Right kidney (tissue), 1 donor: ENCODE measurements around the gene APBA2.
"Not testable (repeated sequence)": the region's sequence is repeated elsewhere in the genome, so short reads cannot be mapped to it uniquely, and the experiment has no call there.

Experiments used
- DNase-seq: peaks from one replicate; pipeline ENCODE4 v3.0.0-alpha.2; 2016

Gene APBA2

DNA sequence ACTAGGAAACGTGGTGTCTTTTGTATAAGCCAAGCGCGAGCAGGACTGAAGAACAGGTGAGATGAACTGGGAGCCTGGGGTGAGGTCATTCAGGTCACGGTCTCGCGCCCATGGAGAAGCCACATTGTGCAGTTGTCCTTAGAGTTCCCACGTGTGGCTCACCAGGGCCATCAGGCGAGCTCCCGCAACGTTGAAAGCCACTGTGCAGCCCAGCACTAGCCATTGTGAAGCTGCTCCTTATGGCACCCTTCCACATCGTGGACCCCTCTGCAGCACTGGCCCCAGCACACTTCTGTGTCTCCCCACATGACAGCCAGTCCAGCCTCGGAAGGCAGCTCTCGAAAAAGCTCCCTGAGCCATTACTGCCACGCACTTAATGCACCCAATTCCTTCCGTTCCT, 7.6 kb upstream of the APBA2 start:
- DNase-seq: no peak

DNA sequence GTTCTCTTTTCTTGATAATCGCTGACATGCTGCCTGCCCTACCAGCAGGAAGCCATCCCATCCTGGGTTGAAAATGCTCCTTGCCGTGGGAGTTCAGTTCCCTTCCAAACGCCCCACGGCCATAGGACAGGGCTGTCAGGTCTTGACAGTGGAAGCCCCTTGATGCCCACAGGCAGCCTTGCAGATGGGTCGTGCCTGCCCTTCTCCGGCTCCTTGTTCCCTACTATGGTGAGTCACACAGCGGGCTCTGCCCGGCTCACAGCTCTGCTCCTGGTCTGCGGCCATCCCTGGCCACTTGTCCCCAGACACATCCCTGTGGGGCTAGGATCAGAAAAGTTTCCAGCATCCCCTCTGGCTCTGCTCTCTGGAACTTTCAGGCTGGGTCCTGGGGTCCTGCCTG, 6.2 kb upstream of the APBA2 start:
- no peak for DNase-seq

DNA sequence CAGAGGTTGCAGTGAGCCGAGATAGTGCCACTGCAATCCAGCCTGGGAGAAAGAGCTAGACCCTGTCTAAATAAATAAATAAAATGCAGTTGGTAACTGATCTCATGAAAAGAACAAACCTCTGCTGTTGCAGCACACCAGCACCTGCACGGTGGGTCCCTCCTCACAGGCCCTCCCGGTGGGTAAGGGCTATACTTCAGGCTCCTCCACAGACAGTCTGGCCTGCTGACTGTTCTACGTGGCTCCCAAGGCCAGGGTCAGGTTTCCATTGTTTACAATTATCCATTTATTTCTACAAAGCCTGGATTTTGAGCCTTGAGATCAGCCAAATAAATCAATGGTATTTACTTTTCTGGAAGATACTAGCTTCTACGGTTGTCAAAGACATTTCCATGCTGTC, 5.1 kb upstream of the APBA2 start:
- DNase-seq: no peak

DNA sequence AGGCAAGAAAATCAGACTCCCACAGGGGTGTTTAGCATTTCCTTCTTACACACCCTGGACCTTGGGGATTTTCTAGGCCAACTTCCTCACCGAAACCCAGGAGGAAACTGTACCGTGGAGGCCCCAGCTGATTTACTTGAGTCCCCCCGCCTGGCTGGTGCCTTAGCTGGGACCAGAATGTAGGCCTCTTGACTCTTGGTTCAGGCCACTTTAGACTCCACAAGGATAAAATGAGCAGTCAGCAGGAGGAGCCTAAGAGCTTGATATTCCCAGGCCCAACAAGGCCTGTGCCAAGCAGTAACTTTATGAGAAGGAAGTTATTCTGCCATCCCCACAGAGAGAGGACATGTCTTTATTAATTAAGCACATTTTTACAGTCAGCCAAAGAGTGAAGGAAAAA, 4.6 kb upstream of the APBA2 start:
- DNase-seq: no peak

DNA sequence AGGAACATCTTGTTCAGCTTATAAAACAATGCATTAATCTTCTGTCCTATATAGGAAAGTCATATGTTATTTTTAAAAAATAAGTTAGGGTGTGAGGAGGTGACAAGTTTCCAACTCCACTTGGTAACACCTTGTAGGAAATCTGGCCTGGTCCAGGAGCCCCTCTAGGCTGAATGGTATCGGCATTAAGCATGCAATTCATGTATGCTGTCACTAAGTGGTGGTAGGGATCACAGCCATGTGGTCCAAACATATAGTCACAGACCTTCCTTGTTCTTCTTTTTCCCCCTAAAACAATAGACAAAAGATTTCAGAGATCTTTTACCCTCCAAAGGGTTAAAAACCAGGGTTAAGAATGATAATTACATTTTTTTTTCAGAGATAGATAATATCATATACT, 4.2 kb upstream of the APBA2 start:
- DNase-seq: no peak

DNA sequence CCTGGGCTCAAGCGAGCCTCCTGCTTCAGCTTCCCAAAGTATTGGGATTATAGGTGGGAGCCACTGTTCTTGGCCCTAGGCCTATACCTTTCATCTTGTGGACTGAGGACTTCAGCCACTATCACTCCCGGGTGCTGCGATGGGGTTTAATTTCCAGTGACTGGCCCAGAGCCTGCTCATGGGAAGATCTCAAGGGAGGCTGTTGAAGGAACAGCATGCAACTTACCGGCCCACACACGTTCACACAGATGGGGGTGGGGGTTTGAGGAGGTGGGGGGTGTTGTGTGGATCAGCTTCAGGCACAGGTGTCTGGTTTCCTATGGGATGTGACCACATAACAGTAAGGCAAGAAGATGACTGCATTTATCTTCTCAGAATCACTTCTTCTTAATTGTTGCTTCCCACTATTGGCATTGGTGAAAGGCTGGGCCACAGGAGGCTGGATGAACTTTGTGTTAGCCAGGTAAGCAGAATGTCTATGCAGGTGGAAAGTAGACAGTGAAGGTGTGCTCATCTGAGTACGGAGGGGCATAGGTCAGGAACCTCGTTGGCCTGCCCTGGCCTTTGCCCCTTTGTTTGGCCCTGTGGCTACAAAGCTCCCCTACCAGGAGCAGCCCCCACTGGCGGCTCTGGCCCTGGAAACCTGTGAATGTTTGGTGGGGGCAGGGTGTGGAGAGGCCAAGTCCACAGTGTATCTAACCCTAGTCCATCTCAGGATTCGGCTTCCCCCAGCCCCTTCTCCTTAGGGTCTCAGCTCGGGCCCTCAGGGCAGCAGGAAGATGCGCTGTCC, 1.4 kb upstream of the APBA2 start:
- DNase-seq: no peak

DNA sequence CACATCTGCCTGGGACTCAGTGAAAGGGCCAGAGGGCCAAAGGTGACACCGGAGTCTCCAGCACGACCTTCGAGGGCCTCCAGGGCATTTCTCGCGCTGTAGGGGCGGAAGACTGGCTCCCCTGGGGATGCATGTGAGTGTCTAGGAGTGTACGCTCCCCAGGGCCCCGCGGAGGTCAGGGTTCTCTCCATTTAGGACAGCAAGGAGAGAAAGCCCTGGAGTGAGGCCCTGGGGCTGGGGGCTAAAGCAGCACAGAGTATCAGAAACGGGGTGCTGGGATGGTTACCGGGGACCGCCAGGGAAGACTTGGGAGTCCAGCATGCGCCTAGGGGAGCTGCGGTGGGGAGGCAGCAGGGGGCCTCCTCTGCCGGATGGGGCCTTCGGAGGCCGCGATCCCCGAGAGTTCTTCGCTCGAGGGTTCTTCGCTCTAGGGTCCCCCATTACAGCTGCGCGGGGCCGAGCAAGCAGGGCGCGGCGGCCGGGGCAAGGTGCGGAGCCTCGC, 595 bp upstream of the APBA2 start:
- DNase-seq: no peak

DNA sequence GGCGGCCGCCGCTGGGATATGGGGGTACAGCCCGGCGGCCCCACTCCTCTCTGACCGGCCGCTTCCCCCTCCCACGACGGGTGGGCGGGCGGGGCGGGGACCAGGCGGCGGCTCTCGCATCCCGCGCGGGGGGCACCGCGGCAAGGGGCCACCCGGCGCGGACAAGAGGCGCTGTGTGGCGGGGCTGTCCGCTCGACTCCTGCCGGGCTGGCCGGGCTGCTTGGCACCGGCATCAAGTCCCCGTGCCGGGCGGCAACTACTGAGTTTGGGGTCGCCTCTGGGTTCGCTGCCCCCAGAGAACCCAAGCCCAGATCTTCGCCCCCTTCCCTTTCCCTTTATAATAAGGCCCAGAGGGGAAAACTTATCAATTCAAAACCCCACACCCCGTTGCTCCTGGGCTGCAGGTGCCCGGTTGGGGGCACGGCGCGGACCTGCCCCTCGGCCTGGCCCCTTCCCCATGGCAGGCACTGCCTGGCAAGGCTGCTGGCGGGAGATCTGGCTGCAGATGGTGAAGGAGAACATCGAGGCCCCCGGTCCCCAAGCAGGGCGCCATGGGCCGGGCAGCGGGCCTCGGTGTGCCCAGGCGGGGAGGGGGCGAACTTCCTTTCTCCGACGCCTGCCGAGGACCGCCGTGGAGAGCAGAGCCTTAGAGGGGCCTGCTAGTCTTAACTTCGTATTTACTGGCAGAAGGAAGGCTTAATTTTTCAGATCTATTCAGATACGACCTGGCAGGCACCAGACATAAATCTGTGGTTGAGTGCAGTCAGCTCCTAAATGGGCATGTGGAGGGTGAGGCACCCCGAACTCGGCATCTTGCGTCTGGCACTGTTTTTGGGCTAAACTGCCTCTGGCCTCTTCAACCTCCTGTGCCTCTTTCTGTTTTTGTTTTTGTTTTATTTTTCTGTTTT, 911 bp downstream of the APBA2 start:
- peak; percentile 69 for DNase-seq

DNA sequence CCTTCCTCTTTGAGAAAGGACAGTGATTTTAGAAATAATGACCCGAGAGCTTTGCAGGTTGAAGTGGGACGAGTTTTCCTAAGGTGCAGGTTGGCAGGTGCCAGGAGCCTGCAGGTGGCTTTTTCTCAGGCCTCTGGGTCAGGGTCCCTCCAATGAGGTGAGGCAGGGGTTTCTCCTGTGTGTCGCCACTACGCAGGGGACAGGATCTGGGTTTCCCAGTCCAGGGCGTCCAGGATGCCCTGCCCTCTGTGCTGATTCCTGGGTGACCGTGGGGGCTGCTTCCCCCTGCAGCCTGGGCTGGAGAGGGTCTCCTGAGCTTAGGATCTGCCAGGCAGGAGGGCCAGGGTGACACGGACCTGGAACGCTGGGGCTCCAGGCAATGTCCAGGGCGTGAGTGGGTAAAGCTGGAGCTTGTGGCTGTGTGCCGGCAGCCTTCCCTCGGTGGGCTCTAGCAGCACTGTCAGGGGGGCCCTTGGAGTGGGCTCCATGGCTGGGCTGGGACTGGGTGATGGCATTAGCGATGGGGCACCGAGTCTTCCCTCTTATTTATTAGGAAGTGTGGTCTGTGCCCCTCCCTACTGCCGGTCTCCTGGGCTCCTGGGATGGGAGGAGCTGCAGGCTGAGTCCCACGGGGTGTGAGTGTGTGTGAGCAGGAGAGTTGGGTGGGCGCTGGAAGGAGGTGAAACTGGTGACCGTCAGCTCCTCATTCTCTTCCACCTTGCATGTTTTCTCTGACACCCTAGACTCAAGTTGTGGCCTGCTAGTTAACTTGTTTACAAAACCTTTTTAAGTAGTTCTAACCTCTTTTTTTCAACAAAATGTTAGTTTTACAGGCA, 1.8 kb downstream of the APBA2 start:
- no peak for DNase-seq

DNA sequence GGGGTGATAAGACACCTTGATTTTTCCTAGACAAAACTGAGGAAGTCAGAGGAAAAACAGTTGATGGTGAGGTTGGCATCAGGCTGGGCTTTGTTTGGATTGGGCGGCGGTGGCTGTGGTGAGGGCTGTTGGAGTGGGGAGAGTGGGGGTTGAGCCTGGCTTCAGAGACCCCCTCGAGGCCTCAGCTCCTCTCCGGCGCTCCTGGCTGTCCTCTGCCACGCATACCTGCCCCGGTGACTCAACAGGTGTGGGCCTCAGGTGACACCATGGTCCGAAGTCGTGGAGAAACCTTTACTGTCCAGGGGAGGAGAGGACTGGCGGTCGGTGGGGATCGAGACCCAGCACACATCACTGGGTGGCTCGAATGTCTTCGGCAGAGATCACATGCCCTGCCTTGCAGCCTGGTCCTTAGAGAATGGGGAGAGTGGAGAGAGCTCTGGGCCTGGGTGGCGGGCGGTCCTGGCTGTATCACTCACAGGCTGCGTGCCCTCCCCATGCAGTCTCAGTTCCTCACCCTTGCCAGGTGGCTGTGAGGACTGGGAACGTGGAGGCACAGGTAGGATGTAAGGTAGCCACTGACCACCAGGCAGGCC, 2.6 kb downstream of the APBA2 start:
- DNase-seq: no peak

DNA sequence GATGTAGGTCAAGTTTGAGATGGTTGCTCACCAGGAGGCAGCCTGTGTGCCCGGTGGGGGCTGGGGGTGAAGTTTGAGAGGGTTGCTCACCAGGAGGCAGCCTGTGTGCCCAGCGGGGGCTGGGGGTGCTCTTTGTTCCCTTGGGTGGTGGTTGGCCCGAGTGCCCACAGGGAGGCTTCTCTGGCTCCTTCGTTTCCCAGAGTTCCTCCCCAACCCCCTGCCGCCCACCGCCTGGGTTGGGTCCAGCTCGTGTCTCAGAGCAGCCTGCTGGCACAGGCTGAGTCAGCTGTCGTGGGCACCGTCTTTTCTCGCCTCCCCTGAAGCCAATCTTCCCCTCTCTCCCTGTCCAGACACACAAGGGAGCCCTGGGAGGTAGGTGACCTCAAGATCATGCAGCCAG, 3.1 kb downstream of the APBA2 start:
- DNase-seq: no peak

DNA sequence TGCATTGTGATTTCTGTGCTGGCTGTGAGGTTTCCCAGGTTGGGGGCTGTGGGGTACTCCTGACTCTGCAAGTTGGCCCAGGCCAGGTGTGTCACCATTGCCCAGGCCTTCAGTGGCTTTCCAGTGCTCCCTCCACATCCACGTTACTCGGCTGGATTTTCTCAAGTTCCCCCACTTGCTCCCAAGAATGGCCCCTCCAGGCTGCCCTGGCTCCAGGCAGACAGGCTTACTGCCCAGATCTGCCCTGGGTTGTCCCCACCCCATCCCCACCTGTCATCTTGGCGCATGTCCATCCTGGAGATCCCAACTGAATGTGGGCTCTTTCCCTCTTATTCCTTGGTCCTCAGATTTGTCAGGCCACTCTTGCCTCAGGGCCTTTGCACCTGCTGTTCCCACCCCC, 3.6 kb downstream of the APBA2 start:
- DNase-seq: no peak

DNA sequence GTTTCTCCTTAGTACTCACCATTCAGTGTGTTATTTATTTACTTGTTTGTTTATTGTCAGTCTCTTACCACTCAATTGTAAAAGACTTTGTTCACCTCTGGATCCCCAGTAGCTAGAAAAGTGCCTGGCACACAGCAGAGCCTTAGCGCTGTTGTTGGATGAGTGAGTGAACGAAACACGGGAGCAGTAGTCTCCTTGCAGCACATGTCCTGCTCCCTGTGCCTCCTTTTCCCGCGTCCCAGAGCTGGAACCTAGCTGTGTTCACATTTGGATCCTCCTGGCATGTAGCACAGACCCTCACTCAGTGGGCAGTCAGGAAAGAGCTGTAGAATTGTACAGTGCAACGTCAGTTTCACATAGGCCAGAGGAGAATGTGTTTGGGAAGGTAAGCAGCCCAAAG, 4.1 kb downstream of the APBA2 start:
- DNase-seq: not testable (repeated sequence)

DNA sequence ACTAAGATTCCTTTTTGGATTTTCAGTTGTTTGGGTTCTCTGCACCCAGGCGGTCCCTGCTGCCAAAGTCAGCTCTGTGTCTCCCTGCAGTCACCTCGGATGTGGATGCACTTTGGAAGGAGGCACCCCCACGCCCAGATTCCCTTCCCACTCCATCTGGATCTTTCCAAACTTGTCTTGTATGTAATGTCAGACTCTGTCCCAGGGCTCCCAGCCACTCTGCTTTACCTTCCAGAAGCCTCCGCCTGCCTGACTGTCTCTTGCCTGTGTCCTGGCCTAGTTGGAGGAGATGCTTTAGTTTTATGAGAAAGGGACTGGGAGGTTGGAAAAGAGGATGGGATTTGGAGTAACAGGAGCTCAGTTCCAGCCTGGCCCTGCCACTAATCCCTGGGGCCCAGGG, 4.5 kb downstream of the APBA2 start:
- not testable (repeated sequence) for DNase-seq

DNA sequence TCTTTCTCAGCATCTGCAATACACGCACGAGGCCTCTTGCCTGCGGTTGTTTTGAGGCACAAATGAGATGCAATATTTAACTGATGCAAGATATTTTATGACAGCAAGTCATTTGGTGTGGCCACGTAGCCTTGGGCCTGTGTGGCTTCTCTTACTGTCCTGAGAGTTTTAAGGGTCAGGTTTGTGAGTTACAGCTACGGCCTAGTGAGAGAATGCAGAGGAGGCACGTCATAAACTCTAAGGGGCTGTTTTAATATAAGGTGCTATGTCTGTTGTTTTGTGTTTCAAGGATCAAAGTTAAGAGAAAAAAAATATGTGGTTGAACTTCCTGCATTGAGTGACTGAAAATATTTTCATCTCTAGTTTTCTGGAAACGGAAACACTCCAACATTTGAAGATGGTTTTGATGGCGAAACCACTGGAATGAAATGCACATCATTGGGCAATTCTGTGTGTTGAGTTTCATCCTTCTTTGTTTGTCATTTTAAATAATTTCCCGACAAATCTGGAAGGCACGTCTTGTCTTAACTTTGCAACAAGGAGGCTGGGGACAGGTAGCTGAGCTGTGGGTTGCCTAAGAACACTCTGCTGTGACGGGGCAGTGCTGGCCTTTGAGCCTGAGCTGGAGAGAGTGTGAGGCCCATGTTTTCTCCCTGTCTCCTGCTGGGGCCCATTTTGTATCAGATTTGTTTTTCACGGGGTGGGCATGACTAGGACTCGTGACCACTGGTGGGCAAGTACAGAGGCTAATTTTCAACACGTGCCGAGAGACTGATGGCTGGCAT, 5.1 kb downstream of the APBA2 start:
- no peak for DNase-seq

DNA sequence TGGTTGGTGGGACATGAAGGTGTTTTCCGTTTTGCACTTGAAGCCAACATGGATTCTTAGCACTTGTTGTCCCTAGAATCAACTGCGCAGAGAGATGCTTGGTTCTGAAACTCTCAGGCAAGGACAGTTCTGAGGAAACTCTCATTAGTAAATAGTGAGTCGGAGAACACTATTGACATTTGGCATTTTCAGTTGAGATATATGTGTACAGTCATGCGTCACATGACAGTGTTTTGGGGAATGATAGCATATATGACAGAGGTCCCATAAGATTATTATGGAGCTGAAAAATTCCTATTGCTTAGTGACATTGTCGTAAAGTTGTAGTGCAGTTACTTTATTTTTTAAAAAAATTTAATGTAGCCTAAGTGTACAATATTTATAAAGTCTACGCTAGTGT, 5.8 kb downstream of the APBA2 start:
- DNase-seq: no peak

DNA sequence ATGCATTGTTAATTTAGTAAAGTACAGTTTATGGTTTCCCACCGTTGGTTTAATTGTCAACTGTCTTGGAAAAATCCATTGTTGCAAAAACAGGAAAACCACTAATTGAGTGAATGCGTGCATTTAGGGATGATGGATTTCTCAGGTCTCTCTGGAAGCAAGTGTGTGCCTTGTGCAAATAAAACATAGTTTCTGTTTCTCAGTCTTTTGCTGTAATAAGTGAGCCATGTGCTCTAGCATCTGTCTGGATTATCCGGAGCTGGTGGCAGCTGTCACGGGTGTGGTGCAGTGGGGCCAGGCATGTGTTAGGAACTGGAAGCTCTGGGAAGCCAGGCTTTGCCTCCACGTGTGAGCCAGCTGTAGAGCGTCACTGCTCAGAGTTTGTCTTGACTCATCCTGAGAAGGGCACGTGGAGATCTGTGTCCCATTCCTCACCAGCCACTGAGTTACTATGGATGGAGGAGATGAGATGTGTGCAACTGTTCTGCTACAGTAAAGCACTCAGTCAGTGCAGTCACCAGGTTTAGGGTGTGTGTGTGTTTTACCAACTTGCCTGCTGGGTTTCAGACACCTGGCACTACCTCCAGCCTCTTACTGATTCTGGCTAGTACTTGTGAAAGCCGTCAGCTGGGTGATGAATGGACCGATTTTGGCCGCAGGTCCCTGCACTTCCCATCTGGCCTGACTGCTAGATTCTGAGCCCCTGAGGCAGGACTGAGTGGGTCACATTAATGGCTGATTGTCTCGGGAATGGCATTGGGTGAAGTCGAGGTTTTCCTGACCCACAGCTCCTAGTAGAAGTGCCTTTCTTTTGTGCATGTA, 7.2 kb downstream of the APBA2 start:
- DNase-seq: no peak

DNA sequence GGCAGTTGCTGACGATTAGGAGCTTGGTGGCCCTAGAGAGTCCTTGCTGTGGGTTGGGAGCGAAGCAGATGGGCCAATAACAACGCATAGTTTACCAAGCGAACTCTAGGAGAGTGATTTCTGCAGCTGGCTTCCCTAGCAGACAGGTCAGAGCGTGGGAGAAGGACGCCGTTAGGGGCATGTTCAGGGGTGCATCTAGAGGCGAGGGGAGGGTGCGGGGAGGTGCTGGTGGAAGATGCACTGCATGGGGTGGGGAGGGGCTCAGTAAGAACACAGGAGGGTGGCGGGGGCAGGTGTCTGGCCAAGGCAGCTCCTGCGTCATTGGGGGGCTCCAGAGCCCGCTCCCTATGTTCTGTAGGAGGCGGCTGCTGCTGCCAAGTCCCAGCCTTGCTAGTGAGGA, 8.9 kb downstream of the APBA2 start:
- no peak for DNase-seq

DNA sequence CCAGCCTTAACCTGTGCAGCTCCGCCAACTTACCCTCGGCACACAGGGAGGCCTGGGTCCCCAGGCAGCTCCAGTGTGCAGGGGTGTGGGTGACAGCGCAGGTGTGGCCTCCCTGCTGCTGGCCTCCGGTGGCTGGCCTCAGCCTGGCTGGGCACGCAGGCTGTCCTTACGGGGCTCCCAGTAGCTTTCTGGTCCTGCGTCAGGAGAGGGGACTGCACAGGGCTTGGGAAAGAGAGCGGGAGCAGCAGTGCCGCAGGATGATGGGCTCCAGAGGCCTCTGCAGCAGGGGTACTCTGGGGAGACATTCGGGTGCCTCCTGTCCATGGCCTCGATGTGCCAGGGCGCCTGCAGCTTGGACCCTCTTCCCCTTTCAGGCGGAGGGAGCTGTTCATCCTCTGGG, 9.4 kb downstream of the APBA2 start:
- no peak for DNase-seq

DNA sequence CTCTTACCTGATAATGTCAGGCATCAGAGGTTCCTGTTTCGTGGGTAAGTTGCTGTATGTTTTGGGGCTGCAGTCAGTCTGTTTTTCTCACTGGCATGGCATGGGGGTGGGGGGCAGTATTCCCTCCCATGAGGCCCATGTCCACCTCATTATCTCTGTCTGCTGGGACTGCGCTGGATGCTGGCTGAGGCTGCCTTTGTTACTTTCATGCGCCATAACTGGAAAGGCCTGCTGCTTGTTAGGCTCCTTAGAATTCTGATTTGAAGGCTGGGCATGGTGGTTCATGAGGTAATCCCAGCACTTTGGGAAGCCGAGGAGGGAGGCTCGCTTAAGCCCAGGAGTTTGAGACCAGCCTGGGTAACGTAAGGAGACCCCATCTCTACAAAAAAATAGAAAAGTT, 9.8 kb downstream of the APBA2 start:
- no peak for DNase-seq

DNA sequence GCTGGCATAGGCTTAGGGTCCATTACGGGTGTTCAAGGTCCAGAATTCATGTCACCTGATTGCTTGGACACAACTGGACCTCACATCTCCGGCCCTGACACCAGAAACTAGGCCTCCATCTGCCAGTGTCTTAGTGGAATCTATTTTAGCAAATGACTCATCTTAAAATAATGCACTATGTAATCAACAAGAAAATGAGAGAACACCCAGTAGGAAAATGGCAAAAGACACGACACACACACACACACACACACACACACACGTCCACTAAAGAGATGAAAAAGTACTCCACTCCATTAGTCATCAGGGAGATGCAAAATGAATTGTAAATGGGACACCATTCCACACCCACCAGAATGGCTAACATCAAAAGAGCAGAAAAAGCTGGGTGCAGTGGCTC, 11.2 kb downstream of the APBA2 start:
- DNase-seq: no peak
